LHCN-M2 (cell line): Measurements from ENCODE around the gene ATP6V1G1. TPM values are rescaled to one million over a fixed set of nuclear protein-coding genes. Genes with fewer than 3 reads are reported as not detected.
"Not testable (repeated sequence)": the region's sequence is repeated elsewhere in the genome, so short reads cannot be mapped to it uniquely, and the experiment has no call there.

Source experiments
- DNase-seq: peaks from one replicate; pipeline ENCODE4 v3.0.0-alpha.2; 2012; ENCODE audit warnings: low read depth
- total RNA-seq: library from RNA; depleted of rRNA; stranded (reverse); fragments of >200 nt; gene quantifications from 2 replicates; pipeline ENCODE4 v1.2.3, GENCODE V29; 2014

Gene ATP6V1G1
- total RNA-seq, 1 experiment from 2014 or later = 126 TPM

DNA sequence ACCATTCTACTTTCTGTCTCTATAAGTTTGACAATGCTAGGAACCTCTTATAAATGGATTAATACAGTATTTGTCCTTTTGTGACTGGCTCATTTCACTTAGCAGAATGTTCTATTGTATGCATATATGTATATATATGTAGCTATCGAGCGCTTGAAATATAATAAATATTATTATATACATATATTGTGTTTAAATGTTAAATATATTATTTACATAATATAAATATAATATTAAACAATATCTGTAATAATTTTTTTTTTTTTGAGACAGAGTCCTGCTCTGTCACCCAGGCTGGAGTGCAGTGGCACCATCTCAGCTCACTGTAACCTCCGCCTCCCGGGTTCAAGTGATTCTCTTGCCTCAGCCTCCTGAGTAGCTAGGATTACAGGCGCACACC is 9.4 kb upstream of the ATP6V1G1 start:
- DNase-seq = not testable (repeated sequence)

GRCh38 chr9:114580609-114581193 is 6.9 kb upstream of the ATP6V1G1 start:
- DNase-seq = peak; percentile 10

GRCh38 chr9:114583371-114584155 is 4.0 kb upstream of the ATP6V1G1 start:
- DNase-seq = no peak

DNA sequence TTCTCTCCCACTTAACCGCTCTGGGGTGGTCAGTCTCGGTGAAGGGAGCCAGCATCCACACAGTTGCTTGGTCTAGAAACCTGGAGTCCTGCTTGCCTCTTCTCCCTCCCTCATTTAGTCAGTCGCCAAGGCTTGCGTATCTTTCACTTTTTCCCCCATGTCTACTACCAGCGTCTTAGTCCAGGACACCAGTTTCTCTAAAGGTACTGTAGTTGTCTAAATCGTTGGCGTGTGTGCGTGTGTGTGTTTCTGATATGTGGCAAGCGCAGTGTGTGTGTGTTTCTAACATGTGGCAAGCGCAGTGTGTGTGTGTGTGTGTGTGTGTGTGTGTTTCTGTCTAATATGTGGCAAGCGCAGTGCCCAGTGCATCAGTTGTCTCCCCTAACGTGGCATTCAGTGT is 641 bp downstream of the ATP6V1G1 start:
- DNase-seq = peak; percentile 56

DNA sequence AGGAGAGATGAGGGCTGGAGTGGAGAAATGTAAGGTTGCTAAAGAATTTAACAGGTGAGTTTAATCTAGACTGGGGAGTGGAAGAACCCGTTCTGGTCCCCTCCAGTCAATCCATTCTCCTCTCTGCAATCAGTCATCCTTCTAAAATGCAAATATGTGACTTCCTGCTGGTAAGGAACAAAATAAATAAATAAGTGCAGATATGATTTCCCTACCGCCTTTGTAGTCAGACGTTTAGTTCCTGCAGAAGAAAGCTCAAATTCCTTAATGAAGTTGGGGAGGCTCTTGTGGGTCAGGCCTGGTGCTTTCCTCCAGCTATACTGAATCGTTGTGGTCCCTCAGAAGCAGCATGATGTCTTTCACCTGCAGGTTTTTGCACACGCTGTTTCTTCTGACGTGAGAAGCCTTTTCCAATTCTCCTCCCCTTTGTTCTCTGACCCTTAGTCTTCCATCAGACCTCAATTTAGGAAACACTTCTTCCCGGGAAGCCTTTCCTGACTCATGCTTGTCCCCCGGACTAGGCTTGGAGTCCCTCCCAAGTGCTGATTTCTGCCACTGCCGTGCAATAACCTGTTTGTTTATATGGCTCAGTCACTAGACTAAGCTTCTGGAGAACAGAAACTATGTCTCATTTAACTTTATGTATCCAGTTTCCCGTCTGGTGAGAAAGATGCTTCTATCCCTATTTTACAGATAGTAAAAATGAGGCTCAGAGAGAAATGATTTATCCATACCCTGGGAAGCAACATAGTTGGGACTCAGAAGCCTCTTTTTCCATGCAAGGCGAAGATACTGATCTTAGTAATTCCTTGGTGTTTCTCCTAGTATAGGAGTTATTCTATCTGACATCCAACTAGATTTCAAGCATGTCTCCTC is 1.3 kb downstream of the ATP6V1G1 start:
- peak; percentile 39 for DNase-seq

- no peak for DNase-seq
Observed at GRCh38 chr9:114590328-114590727, 2.8 kb downstream of the ATP6V1G1 start.

DNA sequence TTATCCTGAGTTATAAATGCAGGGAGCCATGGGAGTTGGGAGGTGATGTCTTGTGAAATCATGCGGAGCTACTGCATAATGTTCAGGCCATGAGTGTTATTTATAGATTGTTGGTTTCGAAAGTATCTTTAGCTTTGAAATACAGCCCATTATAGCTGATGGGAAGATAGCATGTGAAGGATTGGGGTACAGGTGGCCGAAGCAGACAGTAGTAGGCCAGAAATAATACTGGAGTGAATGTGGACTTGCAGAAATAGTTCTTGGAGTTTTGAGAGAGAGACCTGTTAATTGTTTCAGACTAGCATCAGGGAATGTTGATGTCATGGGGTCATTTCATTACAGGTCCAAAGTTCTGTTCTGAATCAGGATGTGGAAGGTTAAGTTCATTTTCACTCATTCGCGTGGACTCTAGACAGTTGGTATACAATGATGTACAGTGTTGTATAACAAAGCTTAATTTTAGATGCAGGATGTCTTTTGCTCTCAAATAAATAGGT is 3.8 kb downstream of the ATP6V1G1 start:
- DNase-seq = no peak

DNA sequence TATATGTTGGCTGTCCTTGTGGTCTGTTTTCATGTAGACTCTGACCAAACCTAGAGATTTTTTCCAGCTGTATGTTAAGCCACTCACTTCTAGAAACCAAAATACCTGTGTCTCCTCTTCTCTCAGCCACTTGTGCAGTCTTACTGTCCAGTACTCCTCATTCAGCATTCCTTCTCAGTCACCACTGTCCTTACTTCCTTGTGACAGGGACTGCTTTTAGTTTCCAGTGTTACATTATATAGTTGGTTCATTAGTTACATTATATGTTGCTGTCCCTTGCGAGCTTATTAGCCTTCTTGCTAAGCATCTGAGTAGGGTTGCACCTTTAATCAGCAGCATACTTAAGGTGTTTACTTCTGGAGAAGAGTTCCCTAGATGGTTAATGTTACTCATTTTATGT is 4.3 kb downstream of the ATP6V1G1 start:
- no peak for DNase-seq

- DNase-seq = peak; percentile 30
Observed at GRCh38 chr9:114592356-114592755, 4.8 kb downstream of the ATP6V1G1 start.

- DNase-seq = no peak
Observed at GRCh38 chr9:114594136-114594535, 6.6 kb downstream of the ATP6V1G1 start.

DNA sequence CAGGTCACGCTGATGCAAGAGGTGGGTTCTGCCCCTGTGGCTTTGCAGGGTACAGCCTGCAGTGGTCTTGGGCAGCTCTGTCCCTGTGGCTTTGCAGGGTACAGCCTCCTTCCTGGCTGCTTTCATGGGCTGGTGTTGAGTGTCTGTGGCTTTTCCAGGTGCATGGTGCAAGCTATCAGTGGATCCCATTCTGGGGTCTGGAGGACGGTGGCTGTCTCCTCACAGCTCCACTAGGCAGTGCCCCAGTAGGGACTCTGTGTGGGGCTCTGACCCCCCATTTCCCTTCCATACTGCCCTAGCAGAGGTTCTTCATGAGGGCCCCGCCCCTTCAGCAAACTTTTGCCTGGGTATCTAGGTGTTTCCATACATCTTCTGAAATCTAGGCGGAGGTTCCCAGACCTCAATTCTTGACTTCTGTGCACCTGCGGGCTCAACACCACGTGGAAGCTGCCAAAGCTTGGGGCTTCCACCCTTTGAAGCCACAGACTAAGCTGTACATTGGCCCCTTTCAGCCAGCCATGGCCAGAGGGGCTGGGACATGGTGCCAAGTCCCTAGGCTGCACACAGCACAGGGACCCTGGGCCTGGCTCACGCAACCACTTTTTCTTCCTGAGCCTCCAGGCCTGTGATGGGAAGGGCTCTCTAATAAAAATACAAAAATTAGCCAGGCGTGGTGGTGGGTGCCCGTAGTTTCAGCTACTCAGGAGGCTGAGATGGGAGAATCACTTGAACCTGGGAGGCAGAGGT is 13.1 kb downstream of the ATP6V1G1 start:
- DNase-seq = not testable (repeated sequence)

- DNase-seq = not testable (repeated sequence)
Observed at GRCh38 chr9:114601787-114602186, 14.2 kb downstream of the ATP6V1G1 start.

GRCh38 chr9:114602620-114603019 is 15.1 kb downstream of the ATP6V1G1 start:
- DNase-seq = no peak

DNA sequence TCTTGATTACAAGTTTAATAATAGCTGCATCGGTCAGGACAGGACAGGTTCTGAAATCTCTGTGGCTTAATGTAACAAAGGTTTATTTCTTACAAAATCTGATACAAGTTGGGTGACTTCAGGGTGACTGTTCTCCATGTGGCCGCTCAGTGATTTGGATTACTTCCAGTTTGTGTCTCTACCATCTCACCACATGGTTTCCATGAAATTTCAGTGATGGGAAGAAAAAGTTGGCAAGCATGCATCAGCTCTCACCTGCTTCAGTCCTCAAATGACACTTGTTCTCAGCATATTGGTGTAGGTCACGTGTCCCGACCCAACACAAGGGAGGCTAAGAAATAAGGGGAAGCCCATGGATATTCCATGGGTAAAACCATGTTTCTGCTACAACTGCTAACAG is 15.7 kb downstream of the ATP6V1G1 start:
- DNase-seq = peak; percentile 30

- no peak for DNase-seq
Observed at GRCh38 chr9:114604989-114605388, 17.4 kb downstream of the ATP6V1G1 start.

- no peak for DNase-seq
Observed at GRCh38 chr9:114606068-114606467, 18.5 kb downstream of the ATP6V1G1 start.

GRCh38 chr9:114606597-114607207 is 19.1 kb downstream of the ATP6V1G1 start:
- DNase-seq = peak; percentile 87

DNA sequence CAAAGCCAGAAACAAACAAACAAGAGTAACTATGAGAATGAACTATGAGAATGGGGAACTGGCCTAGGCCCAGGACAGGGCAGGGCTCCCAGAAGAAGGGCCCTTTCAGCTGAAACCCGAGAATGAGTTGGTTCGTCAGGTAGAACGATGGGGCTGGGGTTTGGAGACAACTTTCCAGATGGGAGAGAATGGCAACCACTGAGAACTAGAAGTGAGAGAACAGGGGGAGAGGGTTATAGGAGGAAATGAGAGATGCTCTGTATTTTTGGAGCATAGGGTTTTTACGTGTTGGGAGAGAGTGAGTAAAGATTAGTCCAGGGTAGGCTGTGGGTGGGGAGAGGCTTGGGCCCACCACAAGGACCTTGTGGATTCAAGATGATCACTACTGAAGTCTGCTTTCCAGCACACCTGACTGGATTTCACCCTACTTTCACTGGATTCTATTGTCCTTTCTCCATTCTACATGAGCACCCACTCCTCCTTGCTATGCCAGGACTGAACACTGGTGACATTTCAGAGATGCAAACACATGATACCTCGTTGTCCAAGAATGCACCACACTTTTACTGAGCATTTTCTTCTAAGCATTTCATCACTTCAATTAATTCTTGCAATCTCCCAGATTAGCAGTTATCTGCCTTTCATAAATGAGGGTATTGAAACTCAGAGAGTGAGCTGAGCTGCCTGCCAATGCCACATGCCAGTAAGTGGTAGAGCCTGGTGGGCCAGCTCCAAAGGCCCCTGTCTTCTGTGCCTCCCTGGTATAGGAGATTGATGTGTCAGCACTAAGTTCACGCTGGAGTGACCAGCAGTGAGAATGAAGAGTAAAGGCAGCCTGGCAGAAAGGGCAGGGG is 20.3 kb downstream of the ATP6V1G1 start:
- DNase-seq = no peak

- DNase-seq = no peak
Observed at GRCh38 chr9:114608525-114608796, 20.9 kb downstream of the ATP6V1G1 start.
